GM19023 (cell line): ENCODE results near the gene MRPL14.
"Not testable (repeated sequence)": the region's sequence is repeated elsewhere in the genome, so short reads cannot be mapped to it uniquely, and the experiment has no call there.

Experiments
- ATAC-seq: cut with Tn5 transposase; IDR thresholded peaks from one replicate; pipeline ENCODE4 v1.9.1; 2021; ENCODE audit warnings: mild to moderate bottlenecking, moderate library complexity; ENCODE audit not compliant: unreplicated experiment

MRPL14 gene

GRCh38 chr6:44150317-44150917, 23.2 kb upstream of the MRPL14 start:
- no peak for ATAC-seq

DNA sequence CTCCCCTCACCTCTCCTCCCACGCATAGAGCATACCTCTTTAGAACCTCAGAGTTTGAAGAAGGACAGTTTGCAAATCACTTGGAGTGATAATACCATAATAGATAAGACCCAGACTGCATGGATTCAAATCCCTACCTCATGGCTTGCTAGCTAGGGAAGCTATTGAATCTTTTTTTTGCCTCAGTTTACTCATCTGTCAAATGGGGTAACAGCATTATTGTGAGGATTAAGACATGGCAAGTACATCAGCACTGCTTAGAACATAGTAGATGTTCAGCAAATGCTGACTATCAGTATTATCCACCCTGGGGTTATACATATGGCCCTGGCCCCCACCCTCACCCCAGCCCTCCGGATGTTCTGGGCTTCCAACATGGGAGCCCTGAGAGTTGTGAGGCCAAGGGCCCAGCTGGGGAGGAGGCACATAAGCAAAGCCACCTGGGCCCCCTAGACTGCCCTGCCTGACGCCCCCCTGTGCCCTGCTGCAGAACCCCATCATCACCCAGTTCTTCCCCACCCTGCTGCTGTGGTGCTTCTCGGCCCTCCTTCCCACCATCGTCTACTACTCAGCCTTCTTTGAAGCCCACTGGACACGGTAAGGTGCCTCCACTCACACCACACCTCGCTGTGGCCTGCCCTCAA, 22.2 kb upstream of the MRPL14 start:
- ATAC-seq = no peak

DNA sequence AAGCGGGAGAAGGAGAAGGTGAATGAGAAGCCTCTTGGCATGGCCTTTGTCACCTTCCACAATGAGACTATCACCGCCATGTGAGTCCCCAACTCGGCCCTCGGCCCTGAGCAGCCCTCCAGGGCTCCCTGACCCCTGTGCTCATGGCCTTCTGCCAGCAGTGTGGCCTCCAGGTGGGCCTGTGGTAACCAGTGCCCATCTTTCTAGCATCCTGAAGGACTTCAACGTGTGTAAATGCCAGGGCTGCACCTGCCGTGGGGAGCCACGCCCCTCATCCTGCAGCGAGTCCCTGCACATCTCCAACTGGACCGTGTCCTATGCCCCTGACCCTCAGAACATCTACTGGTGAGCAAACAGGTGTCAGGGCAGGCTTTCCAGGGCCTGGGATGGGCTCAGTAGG, 21.1 kb upstream of the MRPL14 start:
- ATAC-seq = no peak

DNA sequence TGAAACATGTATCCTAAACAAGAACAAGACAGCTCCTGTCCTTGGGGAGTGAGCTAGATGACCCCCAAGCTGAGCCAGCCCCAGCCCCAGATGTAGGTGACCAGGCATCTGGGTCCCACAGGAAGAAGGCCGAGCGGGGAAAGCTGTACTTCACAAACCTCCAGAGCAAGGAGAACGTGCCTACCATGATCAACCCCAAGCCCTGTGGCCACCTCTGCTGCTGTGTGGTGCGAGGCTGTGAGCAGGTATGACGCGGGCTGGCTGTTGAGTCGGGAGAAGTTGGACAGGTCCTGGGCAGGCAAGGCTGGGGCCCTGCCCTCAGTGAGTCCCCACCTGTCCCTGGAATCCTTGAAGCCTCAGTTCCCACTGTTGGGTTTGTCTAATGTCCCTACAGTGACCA, 20.0 kb upstream of the MRPL14 start:
- no peak for ATAC-seq

DNA sequence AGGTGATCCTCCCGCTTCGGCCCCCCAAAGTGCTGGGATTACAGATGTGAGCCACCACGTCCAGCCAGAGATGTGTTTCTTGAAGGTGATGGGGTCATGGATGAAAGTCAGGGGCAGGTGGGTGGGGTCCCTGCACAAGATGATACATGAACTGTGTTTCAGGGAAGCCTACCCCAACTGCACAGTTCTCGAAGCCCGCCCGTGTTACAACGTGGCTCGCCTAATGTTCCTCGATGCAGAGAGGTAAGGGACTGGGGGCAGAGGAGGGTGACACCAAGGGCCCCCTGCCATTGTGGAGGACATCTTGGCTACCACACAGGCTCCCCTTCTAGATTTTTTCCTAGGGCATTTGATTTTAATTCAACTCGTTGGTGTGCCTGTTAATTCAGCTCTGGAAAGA, 19.4 kb upstream of the MRPL14 start:
- ATAC-seq = no peak

- ATAC-seq = no peak
These were observed 18.6 kb upstream of the MRPL14 start for GRCh38 chr6:44145839-44146238.

GRCh38 chr6:44144536-44144935, 17.3 kb upstream of the MRPL14 start:
- not testable (repeated sequence) for ATAC-seq

GRCh38 chr6:44143731-44144130, 16.5 kb upstream of the MRPL14 start:
- ATAC-seq = no peak

- ATAC-seq = no peak
These were observed 15.6 kb upstream of the MRPL14 start for GRCh38 chr6:44142835-44143234.

- ATAC-seq = no peak
These were observed 12.1 kb upstream of the MRPL14 start for GRCh38 chr6:44139351-44139743.

DNA sequence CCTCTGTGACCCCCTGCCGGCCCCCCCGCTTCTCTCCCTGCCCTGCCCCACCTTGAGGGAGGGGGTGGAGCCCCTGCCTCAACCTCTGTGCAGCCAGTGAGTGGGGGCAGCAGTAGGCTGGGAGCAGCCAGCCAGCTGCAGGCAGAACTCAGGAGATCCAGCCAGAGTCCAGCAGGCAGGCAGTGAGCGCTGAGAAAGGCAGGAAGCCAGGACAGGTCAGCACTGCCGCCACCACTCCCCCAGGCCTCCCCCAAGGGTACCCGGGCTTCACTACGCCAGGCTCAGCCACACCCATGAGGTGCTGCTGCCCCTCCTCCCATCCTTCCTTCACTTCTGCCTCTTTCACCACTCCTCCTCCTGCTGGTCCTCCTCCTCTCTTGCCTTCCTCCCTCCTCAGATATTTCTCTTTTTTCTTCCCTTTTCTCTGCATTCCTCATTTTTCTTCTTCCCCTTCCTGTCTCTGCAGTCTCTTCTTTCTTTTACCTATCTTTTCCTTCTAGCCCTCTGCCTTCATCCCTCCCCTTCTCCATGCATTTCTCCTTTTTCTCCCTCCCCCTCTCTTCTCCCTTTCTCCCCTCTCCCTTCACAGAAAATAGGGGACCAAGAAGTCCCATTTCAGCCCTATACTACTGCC, 11.6 kb upstream of the MRPL14 start:
- ATAC-seq = no peak

GRCh38 chr6:44135875-44136274, 8.6 kb upstream of the MRPL14 start:
- ATAC-seq = no peak

GRCh38 chr6:44135173-44135758, 8.0 kb upstream of the MRPL14 start:
- ATAC-seq = no peak

DNA sequence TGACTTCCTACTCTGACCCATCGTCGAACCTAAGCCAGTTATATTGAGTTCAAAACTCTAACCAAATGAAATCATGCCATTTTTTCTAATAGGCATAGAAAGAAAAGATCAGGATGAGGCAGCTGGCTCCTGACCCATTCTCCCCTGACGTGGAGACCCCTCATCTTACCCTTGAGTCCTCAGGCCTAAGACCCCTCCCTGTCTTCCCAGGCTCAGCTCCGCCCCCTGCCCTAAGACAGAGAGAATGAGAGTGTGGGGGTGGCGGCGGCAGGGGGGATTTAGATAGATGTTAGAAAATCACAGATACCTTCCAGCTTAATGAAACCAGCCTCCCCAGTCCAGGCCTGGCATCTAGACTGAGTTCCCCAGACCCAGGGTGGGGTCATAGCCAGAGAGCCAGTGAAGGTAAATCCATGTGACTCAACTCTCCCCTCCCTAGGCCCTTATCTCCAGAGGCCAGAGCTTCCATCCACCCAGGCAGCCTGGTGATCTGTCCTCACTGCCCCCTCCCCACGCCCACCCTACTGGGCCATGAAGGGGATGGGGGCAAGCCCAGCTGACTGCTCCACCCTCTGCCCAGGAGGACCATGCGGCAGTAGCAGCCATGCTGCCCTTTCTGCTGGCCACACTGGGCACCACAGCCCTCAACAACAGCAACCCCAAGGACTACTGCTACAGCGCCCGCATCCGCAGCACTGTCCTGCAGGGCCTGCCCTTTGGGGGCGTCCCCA, 6.9 kb upstream of the MRPL14 start:
- ATAC-seq = no peak

DNA sequence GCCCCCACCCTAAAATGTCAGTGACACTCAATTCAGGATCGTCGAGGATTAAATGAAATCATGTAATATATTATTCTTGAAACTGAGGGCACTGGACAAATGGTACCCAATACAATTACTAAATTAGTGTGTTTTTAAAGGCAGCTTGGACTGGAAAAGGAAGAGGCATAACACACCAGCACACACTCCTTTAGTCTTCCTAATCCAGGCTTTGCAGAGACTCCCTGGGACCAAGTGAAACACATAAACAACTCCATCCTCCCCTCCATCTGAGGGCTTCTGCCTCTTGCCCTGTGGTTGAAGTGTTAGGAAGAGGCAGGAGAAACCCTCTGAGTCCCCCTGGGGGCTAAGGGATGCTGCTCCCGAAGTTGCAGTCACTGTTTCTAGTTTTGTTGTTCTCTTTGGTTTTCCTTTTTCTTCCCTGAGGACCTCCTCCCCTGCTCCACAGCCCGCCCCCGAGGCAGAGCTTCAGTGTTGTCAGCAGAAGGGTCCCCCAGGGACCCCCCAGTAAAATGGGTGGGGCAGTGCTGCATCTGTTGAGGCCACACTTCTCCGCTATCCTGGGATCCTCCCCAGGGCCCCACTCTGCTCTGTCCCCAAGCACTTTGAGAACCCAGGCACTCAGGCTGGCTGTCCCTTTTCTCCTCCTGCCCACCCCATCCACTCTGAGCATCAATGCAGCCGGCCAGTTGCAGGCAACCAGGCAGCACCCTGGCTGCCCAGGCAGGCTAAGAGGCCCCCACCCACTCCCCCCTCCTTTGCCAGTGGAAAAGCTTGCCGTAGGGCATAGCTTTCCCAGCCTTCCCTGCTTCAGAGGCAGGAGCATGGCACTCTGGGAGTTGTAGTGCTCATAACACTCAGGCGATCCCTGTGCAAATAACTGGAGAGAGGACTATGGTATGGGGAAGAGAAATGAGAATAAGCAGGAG, 6.0 kb upstream of the MRPL14 start:
- no peak for ATAC-seq

GRCh38 chr6:44132476-44132875, 5.2 kb upstream of the MRPL14 start:
- ATAC-seq = no peak

DNA sequence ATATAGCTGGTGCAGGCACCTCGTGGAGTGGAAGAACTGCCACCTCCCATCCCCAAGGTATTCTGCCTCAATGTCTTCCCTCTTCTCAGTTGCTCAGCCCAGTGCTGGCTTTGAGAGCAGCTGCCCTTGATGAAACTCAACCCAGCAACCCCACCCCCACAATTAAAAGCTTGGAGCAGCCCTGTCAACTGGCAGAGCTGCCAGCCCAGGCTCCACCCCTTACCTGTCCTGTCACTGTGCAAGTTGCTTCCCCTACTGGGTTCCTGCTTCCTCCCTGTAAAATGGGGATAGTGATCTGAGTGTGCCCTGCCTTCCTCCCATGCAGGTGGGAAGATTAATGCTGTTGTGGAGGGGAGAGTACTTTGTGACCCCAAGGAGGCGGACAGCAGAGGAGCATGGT, 4.6 kb upstream of the MRPL14 start:
- no peak for ATAC-seq

DNA sequence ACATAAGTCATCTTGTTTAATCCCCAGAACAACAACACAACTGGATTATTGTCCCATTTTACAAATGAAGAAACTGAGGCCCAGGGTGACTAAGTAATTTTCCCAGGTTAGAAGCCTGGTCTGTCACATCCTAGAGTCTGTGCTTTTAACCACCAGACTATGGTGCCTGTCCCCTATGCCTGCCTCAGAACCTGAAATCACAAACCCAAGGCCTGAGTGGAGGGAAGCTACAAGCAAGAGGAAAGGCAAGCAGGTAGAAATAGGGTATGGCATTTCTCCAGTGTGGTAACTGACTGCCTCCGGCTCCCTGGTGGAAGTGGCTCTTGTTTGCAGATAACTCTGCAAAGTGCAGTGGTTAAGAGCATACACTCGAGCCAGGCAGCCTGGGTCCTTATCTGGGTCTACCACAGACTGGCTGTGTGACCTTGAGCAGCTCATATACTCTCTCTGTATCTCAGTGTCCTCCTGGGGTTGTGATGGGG, 2.6 kb upstream of the MRPL14 start:
- no peak for ATAC-seq

- no peak for ATAC-seq
These were observed 1.0 kb upstream of the MRPL14 start for GRCh38 chr6:44128020-44128917.
